Large intestine (tissue), 3 donors: Measurements from ENCODE around the gene PRKCH. TPM values are rescaled to one million over a fixed set of nuclear protein-coding genes. Genes with fewer than 3 reads are reported as not detected.
A peak's percentile ranks its signal among the peaks of the same experiment; 100 is the strongest.

Source experiments
- DNase-seq, 2 donors: peaks; one replicate each; pipeline versions ENCODE4 v3.0.0 to v3.0.0-alpha.2; 2013
- H3K27ac ChIP-seq: one replicate; pipeline ENCODE4 v1.5.1; 2013; ENCODE audit warnings: low read length
- H3K27me3 ChIP-seq: 2 replicates; pipeline ENCODE4 v1.6.1; 2013; ENCODE audit warnings: low read length; ENCODE audit not compliant: control insufficient read depth, insufficient read depth
- H3K36me3 ChIP-seq: 2 replicates; pipeline ENCODE4 v1.6.1; 2013; ENCODE audit warnings: low read length; ENCODE audit not compliant: control insufficient read depth, insufficient read depth
- H3K4me1 ChIP-seq: one replicate; pipeline ENCODE4 v1.6.1; 2013; ENCODE audit warnings: low read length; ENCODE audit not compliant: control insufficient read depth, insufficient read depth
- H3K4me3 ChIP-seq: one replicate; pipeline ENCODE4 v1.5.1; 2013; ENCODE audit warnings: low read length
- H3K9me3 ChIP-seq: one replicate; pipeline ENCODE4 v1.6.1; 2013; ENCODE audit warnings: mild to moderate bottlenecking, low read depth, low read length, moderate library complexity; ENCODE audit not compliant: control insufficient read depth
- WGBS: methylation state at CpG from one replicate; pipeline ENCODE4 v1.1.5; 2013; ENCODE audit warnings: low lambda C conversion rate; ENCODE audit not compliant: insufficient coverage; 5-methylcytosine and 5-hydroxymethylcytosine counted together
- polyA plus RNA-seq: library from polyadenylated mRNA; unstranded; fragments of 120-200 nt; gene quantifications from one replicate; pipeline ENCODE4 v1.2.1, GENCODE V29; 2013

PRKCH gene
- polyA plus RNA-seq, 1 donor = 7.7 TPM

- WGBS = no CpG with 5 or more reads among the region's 9 CpGs
- Histone ChIP-seq H3K4me3 (no peak overlapping the region), H3K27me3 (no peaks in the 10 kb centered on the region), H3K4me1 (peaks cover 4% of the 10 kb centered on the region), H3K36me3 (no peaks in the 10 kb centered on the region), H3K9me3 (no peaks in the 10 kb centered on the region), H3K27ac (no peak overlapping the region)
- DNase-seq = no peak
Measured at GRCh38 chr14:61516964-61517653, 195.7 kb downstream of the PRKCH start.

- no peaks in the 10 kb centered on the region for H3K27me3 ChIP-seq
- peak overlapping the region; percentile 11 for H3K27ac ChIP-seq
- H3K4me1 ChIP-seq = peaks cover 4% of the 10 kb centered on the region
- WGBS = 100% methylated on average over 3 of the region's 6 CpGs
- H3K4me3 ChIP-seq = no peak overlapping the region
- no peaks in the 10 kb centered on the region for H3K36me3 ChIP-seq
- H3K9me3 ChIP-seq = no peaks in the 10 kb centered on the region
- DNase-seq = peak; percentile 69 to 82
Measured at GRCh38 chr14:61517911-61518384, 196.6 kb downstream of the PRKCH start.

- no peaks in the 10 kb centered on the region for H3K27me3 ChIP-seq
- 40% methylated on average over 1 of the region's 2 CpGs for whole genome bisulfite sequencing
- no peaks in the 10 kb centered on the region for H3K9me3 ChIP-seq
- H3K36me3 ChIP-seq = no peaks in the 10 kb centered on the region
- peaks cover 4% of the 10 kb centered on the region for H3K4me1 ChIP-seq
- H3K27ac ChIP-seq = no peak overlapping the region
- no peak overlapping the region for H3K4me3 ChIP-seq
- no peak for DNase-seq
Measured at GRCh38 chr14:61518403-61518802, 197.0 kb downstream of the PRKCH start.

GRCh38 chr14:61519106-61519505, 197.7 kb downstream of the PRKCH start:
- no peaks in the 10 kb centered on the region for H3K36me3 ChIP-seq
- WGBS = no CpG with 5 or more reads among the region's 6 CpGs
- H3K4me1 ChIP-seq = peaks cover 4% of the 10 kb centered on the region
- H3K27ac ChIP-seq = no peak overlapping the region
- DNase-seq = no peak
- no peak overlapping the region for H3K4me3 ChIP-seq
- no peaks in the 10 kb centered on the region for H3K9me3 ChIP-seq
- no peaks in the 10 kb centered on the region for H3K27me3 ChIP-seq

GRCh38 chr14:61519735-61520134, 198.4 kb downstream of the PRKCH start:
- DNase-seq = no peak
- Histone ChIP-seq H3K27me3 (no peaks in the 10 kb centered on the region), H3K27ac (no peak overlapping the region), H3K4me1 (peaks cover 4% of the 10 kb centered on the region), H3K36me3 (no peaks in the 10 kb centered on the region), H3K9me3 (no peaks in the 10 kb centered on the region), H3K4me3 (no peak overlapping the region)
- WGBS = 100% methylated on average over 1 of the region's 1 CpG

GRCh38 chr14:61520576-61520975, 199.2 kb downstream of the PRKCH start:
- Histone ChIP-seq H3K36me3 (no peaks in the 10 kb centered on the region), H3K9me3 (no peaks in the 10 kb centered on the region), H3K4me1 (peaks cover 4% of the 10 kb centered on the region), H3K4me3 (no peak overlapping the region), H3K27ac (no peak overlapping the region), H3K27me3 (no peaks in the 10 kb centered on the region)
- no CpG with 5 or more reads among the region's 1 CpG for whole genome bisulfite sequencing
- no peak for DNase-seq

- Histone ChIP-seq H3K4me3 (no peak overlapping the region), H3K36me3 (no peaks in the 10 kb centered on the region), H3K27me3 (no peaks in the 10 kb centered on the region), H3K9me3 (no peaks in the 10 kb centered on the region), H3K4me1 (peaks cover 8% of the 10 kb centered on the region), H3K27ac (no peak overlapping the region)
- DNase-seq = no peak
- WGBS = no CpG with 5 or more reads among the region's 1 CpG
Measured at GRCh38 chr14:61521773-61522172, 200.4 kb downstream of the PRKCH start.

GRCh38 chr14:61523751-61524150, 202.4 kb downstream of the PRKCH start:
- WGBS = 72% methylated on average over 5 of the region's 5 CpGs
- Histone ChIP-seq H3K9me3 (no peaks in the 10 kb centered on the region), H3K36me3 (no peaks in the 10 kb centered on the region), H3K27me3 (no peaks in the 10 kb centered on the region), H3K27ac (no peak overlapping the region), H3K4me3 (no peak overlapping the region), H3K4me1 (peaks cover 10% of the 10 kb centered on the region)
- DNase-seq = no peak

GRCh38 chr14:61524211-61524806, 202.9 kb downstream of the PRKCH start:
- DNase-seq = peak in 1 of 2 donors; percentile 66
- Histone ChIP-seq H3K4me1 (peaks cover 10% of the 10 kb centered on the region), H3K27ac (no peak overlapping the region), H3K9me3 (no peaks in the 10 kb centered on the region), H3K4me3 (no peak overlapping the region), H3K27me3 (no peaks in the 10 kb centered on the region), H3K36me3 (no peaks in the 10 kb centered on the region)
- WGBS = no CpG with 5 or more reads among the region's 4 CpGs

- Histone ChIP-seq H3K27ac (no peak overlapping the region), H3K27me3 (no peaks in the 10 kb centered on the region), H3K9me3 (no peaks in the 10 kb centered on the region), H3K4me3 (no peak overlapping the region), H3K4me1 (peaks cover 10% of the 10 kb centered on the region), H3K36me3 (no peaks in the 10 kb centered on the region)
- no CpG with 5 or more reads among the region's 1 CpG for WGBS
- no peak for DNase-seq
Measured at GRCh38 chr14:61524936-61525292, 203.5 kb downstream of the PRKCH start.
